HL-60 (cell line): ENCODE data around the gene MEIG1.
A peak's percentile ranks its signal among the peaks of the same experiment; 100 is the strongest.

Experiments used
- DNase-seq, 2 experiments: peaks; one replicate each; pipeline ENCODE4 v3.0.0-alpha.2; 2010 to 2020; ENCODE audit warnings: low read depth in 1 of 2, low spot score in 1 of 2
- H3K27ac ChIP-seq: fragments of 250-450 bp; sonication (Bioruptor Pico); replicated peaks from 2 replicates; pipeline ENCODE4 v1.5.1; 2020; ENCODE audit warnings: mild to moderate bottlenecking, moderate library complexity
- H3K27me3 ChIP-seq: fragments of 250-450 bp; sonication (Bioruptor Pico); 2 replicates; pipeline ENCODE4 v1.5.1; 2021; ENCODE audit warnings: mild to moderate bottlenecking, moderate library complexity; ENCODE audit not compliant: insufficient read depth, poor library complexity, severe bottlenecking
- H3K4me3 ChIP-seq: replicated peaks from 2 replicates; pipeline ENCODE4 v1.5.1; 2011; ENCODE audit warnings: mild to moderate bottlenecking, control low read depth, low read length; ENCODE audit not compliant: insufficient read depth
- GABPA ChIP-seq: IDR thresholded peaks from 2 replicates; pipeline ENCODE4 v1.6.1; 2012; ENCODE audit warnings: low read depth
- POLR2AphosphoS5 ChIP-seq: IDR thresholded peaks from 2 replicates; pipeline ENCODE4 v1.6.1; 2012; ENCODE audit warnings: low read depth
- REST ChIP-seq: IDR thresholded peaks from 2 replicates; pipeline ENCODE4 v1.6.1; 2012; ENCODE audit warnings: low read depth; ENCODE audit not compliant: insufficient replicate concordance
- SPI1 ChIP-seq: IDR thresholded peaks from 2 replicates; pipeline ENCODE4 v1.6.1; 2012; ENCODE audit warnings: low read depth, mild to moderate bottlenecking, borderline replicate concordance
- long read RNA-seq: library from polyadenylated mRNA; unstranded; transcript quantifications from one replicate; pipeline ENCODE4 v2.0.0, GENCODE V29; 2020
- TF ChIP-seq, protein P1 (sequence below): IDR thresholded peaks from one replicate; pipeline ENCODE4 v1.5.1; 2011; ENCODE audit warnings: low read length, control low read depth, inconsistent platforms; ENCODE audit not compliant: insufficient read depth

Gene MEIG1
- long read RNA-seq: 0 reads

DNA sequence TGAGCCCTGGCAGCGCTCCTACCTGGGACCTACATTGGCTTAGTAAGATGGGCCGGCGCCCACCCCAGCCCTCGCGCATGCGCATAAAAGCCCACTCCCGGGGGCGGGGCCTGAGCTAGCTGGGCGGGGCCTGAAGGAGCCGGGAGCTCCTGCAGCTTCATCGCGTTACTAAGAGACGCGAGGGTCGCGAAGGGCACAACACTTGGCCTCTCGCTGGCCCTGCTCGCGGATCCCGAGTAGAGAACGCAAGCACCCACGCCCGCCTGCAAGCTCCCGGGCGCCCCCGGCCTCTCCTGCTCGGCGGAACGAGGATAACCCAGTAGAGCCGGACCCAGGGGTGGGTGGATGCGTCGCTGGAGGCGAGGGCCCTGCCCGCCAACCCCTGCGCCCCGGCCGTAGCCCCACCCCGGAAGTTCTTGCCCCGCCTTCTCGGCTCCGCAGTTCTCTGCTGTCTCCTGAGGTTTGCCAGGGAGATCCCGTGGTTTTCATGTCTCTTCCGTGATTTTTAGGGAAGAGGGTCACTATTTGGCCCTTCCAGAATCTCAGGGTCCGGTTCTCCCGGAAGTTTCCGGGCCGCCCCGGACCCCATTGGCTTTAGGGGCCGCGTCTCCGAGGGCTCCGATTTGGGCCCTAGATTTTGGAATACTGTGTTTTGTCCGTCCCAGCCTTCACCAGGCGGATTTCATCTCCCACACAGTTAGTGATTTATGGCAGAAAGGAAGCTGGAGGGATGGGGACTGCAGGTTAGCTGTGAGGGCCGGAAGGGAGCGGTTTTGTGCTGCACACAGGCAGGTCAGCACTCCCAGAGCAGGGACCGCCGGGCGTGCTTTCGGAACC is at the start of gene MEIG1:
TSS of gene MEIG1 (plus strand) at position 168 of the 837 bp plus-strand sequence. CDS start 7,081 bp downstream, outside the sequence.
- H3K27ac ChIP-seq: peak within 1 kb of the TSS; percentile 76
- peak; percentile 44 to 77 for DNase-seq
- H3K27me3 ChIP-seq: no peaks in the 10 kb centered on the region
- peak within 1 kb of the TSS; percentile 68 for H3K4me3 ChIP-seq
- peak; percentile 85 for TF ChIP-seq GABPA
- TF ChIP-seq POLR2AphosphoS5: no peak; the same call in 1 of the 2 replicates
- TF ChIP-seq REST: peak; percentile 24

DNA sequence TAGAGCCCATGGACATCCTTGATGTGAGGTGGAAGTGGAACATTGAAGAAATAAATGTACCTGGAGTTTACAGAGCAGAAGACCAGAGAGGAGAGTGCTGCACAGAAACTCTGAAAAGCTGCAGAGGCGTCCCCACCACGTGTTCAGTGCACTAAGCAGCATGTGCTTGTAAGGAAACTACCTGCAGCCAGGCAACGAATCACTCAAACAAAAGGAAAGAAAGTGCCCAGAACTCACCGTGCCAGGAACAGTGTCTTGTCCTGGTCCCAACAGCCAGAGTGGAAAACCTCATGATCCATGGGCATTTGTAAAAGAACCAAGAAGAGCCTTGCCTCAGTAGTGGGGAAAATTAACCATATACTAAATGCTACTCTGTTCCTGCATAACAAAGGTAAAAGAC is 48.2 kb upstream of the MEIG1 start:
- TF ChIP-seq, protein P1, sequence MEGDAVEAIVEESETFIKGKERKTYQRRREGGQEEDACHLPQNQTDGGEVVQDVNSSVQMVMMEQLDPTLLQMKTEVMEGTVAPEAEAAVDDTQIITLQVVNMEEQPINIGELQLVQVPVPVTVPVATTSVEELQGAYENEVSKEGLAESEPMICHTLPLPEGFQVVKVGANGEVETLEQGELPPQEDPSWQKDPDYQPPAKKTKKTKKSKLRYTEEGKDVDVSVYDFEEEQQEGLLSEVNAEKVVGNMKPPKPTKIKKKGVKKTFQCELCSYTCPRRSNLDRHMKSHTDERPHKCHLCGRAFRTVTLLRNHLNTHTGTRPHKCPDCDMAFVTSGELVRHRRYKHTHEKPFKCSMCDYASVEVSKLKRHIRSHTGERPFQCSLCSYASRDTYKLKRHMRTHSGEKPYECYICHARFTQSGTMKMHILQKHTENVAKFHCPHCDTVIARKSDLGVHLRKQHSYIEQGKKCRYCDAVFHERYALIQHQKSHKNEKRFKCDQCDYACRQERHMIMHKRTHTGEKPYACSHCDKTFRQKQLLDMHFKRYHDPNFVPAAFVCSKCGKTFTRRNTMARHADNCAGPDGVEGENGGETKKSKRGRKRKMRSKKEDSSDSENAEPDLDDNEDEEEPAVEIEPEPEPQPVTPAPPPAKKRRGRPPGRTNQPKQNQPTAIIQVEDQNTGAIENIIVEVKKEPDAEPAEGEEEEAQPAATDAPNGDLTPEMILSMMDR: no peak
- TF ChIP-seq POLR2AphosphoS5 (no peak), SPI1 (no peak), GABPA (no peak), REST (no peak)
- H3K27ac ChIP-seq: no peak overlapping the region
- no peak for DNase-seq
- H3K27me3 ChIP-seq: no peaks in the 10 kb centered on the region
- H3K4me3 ChIP-seq: no peak overlapping the region

DNA sequence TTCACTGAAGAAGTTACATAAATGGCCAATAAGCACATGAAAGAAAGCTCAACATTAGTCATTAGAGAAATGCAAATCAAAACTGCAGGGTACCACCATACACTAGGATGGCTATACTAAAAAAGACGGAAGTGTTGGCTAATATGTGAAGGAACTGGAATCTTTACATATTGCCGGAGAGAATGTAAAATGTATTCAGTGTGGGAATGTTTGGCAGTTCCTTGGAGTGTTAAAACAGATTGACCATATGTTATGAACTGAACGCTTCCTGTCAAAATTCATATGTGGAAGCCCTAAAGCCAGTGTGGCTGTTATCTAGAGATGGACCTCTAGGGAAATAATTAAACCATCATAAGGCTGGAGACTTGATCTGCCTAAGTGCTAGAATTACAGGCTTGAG is 47.4 kb upstream of the MEIG1 start:
- Histone ChIP-seq H3K27me3 (no peaks in the 10 kb centered on the region), H3K4me3 (no peak overlapping the region), H3K27ac (no peak overlapping the region)
- TF ChIP-seq POLR2AphosphoS5 (no peak), REST (no peak), SPI1 (no peak), GABPA (no peak)
- TF ChIP-seq, protein P1: no peak
- no peak for DNase-seq
